GM12892 (cell line): ENCODE results near the gene SDK2.
A peak's percentile ranks its signal among the peaks of the same experiment; 100 is the strongest.

Source experiments
- DNase-seq: peaks from one replicate; pipeline ENCODE4 v3.0.0; 2011; ENCODE audit not compliant: insufficient read length
- FAIRE-seq: peaks from 2 replicates; lab custom pipeline; 2011; peaks lifted over from hg19 to GRCh38; lab: Jason Lieb, UNC
- POLR2A ChIP-seq: IDR thresholded peaks from 2 replicates; pipeline ENCODE4 v1.6.1; 2011; ENCODE audit warnings: low read depth, low read length, control low read depth
- POLR2AphosphoS5 ChIP-seq: IDR thresholded peaks from 2 replicates; pipeline ENCODE4 v1.6.1; 2011; ENCODE audit warnings: low read depth, low read length, control low read depth
- TAF1 ChIP-seq: IDR thresholded peaks from 2 replicates; pipeline ENCODE4 v1.6.1; 2011; ENCODE audit warnings: low read depth, mild to moderate bottlenecking, control low read depth, low read length, borderline replicate concordance

SDK2 gene

DNA sequence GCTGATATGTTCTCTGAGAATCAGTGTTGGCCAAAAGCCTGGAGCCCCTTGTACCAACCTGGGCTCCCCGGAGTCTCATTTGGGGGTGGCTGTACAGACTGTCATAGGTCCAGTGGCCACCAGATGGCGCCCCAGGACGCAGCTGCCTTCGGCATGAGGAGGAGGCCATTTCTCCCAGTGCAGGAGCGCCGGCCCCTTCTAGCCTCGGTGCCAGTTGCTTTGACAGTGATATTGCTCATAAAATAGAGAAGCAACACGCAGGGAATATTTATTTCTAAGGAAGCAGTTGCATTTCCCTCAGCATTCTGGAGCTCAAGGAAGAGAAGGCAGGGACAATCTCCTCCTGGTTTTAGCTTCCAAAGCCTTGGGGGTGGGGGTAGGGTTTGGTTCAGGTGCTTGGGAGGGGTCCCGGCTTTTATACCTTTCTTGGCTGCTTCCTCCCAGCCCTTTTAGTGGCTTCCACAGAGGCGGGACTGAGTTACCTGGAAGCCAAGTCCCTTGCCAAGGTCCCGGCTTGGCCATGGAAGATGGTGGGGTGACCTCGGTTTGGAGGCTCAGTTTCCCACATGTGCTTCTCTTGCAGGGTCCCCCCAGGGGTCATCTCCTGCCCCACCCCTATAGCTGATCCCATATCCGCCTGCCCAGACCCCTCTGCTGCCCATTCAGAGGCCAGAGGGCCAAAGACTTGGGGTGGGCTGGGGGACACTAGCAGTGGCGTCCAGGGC is 214.6 kb downstream of the SDK2 start:
- DNase-seq = peak; percentile 83
- no peak for TF ChIP-seq POLR2A
- no peak for TF ChIP-seq POLR2AphosphoS5
- no peak for TF ChIP-seq TAF1
- peak; percentile 78 for FAIRE-seq

DNA sequence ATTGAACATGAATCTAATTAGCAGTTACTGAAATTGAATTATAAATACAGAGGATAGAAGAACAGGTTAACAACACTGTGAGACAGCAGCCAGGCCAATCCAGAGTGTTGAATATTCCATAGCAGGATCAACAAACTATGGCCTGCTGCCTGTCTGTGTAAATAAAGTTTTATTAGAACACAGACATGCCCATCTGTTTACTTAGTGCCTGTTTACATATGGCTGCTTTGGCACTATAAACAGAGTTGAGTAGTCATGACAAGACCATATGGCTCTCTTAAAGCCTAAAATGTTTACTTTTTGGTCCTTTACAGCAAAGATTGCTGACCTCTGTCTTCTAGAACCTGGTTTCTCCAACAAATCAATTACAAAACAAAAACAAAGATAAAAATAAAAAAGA is 217.0 kb downstream of the SDK2 start:
- DNase-seq (no peak), FAIRE-seq (no peak)
- TF ChIP-seq POLR2A (no peak), TAF1 (no peak), POLR2AphosphoS5 (no peak)

DNA sequence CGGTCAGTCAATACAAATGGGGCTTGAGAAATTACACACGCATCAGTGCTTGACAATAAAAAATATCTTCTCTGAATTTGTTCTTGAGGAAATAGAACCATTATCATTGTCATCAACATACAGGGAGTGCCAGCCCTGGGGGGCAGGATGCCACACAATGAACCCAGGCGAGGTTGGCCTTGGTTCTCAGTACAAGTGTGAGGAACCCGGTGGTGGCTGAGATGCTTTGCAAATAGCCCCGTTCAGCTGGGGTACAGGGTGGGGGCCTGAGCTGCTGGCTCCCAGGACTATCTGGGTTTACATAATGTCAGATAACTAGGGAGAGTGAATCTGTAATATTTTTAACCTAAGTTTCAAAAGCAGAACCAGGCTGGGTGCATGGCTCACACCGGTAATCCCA is 219.7 kb downstream of the SDK2 start:
- FAIRE-seq (no peak), DNase-seq (no peak)
- TF ChIP-seq POLR2AphosphoS5 (no peak), TAF1 (no peak), POLR2A (no peak)

DNA sequence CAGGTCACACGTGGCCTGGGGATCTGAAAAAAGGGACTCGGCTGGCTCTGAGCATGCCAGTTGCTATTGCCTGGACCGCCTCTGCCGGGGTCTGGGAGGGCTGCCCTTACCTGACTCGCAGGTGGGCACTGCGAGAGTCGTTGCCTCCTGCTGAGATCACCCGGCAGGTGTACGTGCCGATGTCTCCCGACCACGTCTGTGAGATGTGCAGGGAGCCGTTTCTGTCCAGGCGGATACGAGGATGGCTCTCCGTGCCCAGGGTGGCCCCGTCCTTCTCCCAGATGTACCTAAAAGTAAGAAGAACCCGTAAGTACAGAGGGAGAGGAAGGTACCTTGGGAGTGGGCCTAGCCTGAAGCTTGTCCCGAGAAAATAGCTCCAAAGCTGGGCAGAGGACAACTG is 220.4 kb downstream of the SDK2 start:
- TF ChIP-seq POLR2AphosphoS5 (no peak), TAF1 (no peak), POLR2A (no peak)
- DNase-seq = no peak
- no peak for FAIRE-seq

DNA sequence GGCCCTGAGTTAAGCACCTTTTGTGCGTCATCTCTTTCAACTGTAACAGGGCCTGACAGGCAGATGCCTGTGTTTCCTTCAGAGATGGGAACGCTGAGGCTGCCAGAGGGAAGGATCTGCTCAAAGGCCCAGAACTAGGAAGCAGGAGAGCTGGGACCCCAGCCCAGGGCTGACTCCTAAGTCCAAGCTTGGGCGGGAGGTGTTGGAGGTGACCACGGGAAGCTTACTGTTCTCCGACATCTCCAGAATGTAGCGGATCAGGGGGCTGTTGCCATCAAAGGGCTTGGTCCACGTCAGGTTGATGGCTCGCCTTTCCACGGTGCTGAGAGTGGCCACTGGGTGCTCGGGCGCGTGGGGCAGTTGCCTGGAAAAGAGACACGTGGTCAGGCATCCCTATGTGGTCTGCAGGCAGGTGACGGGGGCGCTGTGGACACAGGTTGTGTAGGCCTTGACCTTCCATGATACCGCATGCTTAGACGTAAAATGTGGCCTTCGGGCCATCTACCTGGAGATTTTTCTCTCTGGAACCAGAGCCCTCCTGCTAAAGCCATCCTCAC is 221.0 kb downstream of the SDK2 start:
- TF ChIP-seq POLR2AphosphoS5 (no peak), TAF1 (no peak), POLR2A (no peak)
- FAIRE-seq (no peak), DNase-seq (no peak)

DNA sequence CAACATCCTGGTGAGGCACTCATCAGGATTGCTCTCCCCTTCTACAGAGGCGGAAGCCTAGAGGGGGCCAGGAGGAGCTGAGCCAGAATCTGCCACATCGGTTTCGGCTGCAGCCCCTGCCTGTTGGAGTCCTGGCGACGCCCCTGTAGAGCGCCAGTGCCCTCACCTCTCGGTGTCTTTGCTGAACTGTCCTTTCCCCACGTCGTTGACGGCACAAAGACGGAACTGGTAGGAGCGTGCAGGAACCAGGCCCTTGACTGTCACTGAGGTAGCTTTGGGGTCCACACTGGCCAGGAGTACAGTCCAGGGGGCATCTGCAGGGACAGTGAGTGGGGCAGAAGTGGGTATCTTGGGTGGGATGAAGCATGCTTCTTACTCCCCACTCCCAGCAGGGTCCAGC is 222.1 kb downstream of the SDK2 start:
- FAIRE-seq (no peak), DNase-seq (no peak)
- TF ChIP-seq POLR2A = no peak
- no peak for TF ChIP-seq TAF1
- TF ChIP-seq POLR2AphosphoS5 = no peak

DNA sequence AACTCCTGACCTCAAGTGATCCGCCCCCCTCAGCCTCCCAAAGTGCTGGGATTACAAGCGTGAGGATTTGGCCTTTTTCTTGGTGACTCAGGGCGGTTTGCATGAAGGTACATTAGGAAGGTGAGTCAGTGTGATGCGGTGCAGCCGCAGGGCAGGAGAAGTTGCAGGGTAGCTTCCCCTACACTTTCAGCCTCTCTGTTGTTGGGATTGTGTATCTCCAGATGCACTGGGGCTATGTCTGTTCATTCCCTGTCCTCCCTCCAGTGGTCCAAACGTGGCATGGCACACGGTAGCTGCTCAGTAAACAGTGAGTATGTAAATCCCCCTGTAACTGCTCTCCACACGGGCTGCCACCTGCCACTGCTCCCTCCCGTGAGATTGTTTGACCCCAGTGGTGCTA is 223.3 kb downstream of the SDK2 start:
- FAIRE-seq (no peak), DNase-seq (no peak)
- TF ChIP-seq TAF1 (no peak), POLR2A (no peak), POLR2AphosphoS5 (no peak)

DNA sequence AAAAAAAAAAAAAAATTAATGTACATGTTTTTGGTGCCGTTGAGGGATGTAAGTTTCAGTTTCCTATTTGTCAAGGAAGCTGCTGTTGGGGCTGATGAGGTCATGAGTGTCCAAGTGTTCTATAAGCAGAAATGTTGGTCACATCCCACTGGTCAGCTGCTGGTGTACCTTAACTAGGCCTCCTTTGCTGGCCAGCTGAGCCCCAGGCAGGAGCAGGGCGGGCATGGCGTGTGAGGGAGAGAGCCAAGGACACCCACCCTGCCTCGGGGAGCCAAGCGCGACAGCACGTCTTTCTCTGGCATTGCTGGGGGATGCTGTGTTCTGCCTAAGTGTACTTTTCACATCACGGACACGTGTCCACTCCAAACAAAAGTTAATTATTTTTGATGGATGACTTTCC is 224.4 kb downstream of the SDK2 start:
- TF ChIP-seq POLR2AphosphoS5 (no peak), TAF1 (no peak), POLR2A (no peak)
- no peak for FAIRE-seq
- DNase-seq = no peak

DNA sequence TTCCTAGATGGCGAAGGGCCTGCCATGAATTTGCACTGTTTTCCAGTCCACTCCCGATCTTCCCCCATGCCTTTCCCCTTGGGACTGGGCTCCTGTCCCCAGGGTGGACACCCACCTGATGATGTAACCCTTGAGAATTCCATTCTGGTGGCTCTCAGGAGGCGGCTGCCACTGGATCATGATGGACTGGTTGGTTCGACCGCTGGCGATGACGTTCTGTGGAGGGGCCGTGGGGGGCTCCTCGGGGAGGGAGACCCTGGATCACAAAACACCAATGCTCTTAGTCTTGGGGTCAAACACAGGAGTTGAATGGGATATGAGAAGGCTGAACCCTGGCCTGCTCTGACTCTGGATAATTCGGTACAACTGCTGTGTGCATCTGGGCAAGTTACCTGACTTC is 225.2 kb downstream of the SDK2 start:
- TF ChIP-seq POLR2A (no peak), TAF1 (no peak), POLR2AphosphoS5 (no peak)
- no peak for FAIRE-seq

DNA sequence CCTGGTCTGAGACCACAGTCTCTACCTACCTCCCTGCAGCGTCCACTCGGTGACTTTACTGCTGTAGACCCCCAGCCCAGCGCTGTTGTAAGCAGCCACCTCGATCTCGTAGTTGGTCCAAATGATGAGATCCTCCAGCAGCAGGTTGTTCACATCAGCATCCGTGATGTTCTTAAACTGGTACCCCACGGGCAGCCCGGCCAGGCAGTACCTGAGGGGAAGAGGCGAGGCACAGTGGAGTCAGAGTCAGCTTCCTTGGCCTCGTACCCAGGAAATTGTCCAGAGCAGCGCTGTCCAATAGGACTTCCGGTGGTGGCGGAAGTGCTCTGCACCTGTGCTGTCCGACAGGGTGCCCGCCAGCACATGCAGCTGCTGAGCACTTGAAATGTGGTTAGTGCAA is 228.5 kb downstream of the SDK2 start:
- no peak for FAIRE-seq

More for the DNA sequence above, 225.2 kb downstream of the SDK2 start:
- DNase-seq = no peak

DNA sequence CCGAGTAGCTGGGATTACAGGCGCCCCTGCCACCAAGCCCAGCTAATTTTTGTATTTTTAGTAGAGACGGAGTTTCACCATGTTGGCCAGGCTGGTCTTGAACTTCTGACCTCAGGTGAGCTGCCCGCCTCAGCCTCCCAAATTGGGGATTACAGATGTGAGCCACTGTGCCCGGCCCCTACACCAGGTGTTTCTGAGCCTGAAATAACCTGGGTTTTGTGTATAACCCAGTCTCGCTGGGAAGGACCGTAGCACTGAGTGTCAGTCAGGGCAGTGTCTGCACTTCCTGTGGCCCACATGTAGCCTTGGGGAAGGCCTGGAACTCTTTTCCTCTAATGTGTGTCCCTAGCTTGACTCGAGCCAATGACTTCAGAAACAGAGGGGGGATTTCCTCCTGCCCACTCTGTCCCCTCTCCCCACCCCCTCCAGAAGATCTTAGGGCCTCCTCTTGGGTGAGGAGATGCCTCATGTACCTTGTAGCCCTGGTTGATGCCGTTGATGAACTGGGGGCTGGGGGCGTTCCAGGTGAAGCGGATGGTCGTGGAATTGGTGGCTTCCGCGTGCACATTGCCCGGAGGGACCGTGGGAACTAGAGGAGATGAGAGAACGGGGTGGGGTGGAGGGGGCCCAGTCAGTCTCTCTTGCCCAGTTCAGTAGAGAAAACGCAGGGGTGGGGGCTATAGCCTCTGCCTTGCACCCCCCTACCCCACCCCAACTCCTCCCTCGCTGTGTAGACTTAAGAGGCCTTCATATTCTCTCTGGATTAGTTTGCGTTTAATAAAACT is 229.9 kb downstream of the SDK2 start:
- FAIRE-seq (no peak), DNase-seq (no peak)
- TF ChIP-seq TAF1 (no peak), POLR2AphosphoS5 (no peak), POLR2A (no peak)

More for the DNA sequence above, 228.5 kb downstream of the SDK2 start:
- TF ChIP-seq POLR2AphosphoS5 (no peak), TAF1 (no peak), POLR2A (no peak)
- no peak for DNase-seq

DNA sequence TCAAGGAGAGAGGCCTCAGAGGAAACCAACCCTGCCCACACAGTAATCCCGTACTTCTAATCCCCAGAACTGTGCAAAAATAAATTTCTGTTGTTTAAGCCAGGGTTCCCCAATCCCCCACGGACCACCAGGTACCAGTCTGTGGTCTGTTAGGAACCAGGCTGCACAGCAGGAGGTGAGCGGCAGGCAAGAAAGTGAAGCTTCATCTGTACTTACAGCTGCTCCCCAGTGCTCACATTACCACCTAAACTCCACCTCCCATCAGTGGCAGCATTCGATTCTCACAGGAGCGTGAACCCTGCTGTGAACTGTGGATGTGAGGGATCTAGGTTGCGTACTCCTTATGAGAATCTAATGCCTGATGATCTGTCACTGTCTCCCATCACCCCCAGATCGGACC is 231.3 kb downstream of the SDK2 start:
- FAIRE-seq (no peak), DNase-seq (no peak)
- TF ChIP-seq TAF1 = no peak
- no peak for TF ChIP-seq POLR2A
- TF ChIP-seq POLR2AphosphoS5 = no peak

DNA sequence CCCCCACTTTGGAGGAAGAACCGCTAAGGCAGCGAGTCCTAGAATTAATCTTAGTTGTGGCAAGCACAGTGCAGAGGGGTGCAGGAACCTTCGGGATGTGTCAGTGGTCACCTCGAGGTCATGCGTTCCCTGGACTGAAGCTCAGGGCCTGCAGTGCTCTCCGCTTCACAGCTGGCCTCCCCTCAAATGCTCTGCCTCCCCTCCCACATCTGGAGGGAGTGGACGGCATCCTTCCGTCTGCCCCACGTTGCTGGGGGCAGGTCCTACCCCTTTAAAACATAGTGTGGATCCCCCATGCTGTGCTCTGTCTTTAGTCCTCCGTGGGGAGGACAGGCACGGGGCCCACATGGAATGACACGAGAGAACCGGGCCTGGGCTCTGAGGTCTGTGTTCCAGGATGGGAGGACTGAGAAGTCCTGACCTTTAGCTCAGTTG is 232.9 kb downstream of the SDK2 start:
- TF ChIP-seq POLR2A = no peak
- TF ChIP-seq TAF1 = no peak
- no peak for TF ChIP-seq POLR2AphosphoS5
- FAIRE-seq = no peak
- no peak for DNase-seq
